ENCODE measurements around the gene GTPBP8.

GRCh38 chr3:113038328-113038727, 47.5 kb downstream of the GTPBP8 start:
- TF ChIP-seq CTCF (IDR thresholded peaks at IDR 0.05) (no peak), POLR2A (IDR thresholded peaks at IDR 0.05; ENCODE audit: low read depth) (no peak), EP300 (IDR thresholded peaks at IDR 0.05) (no peak), POLR2AphosphoS5 (IDR thresholded peaks at IDR 0.05) (no peak)
